MM.1S (cell line): ENCODE measurements around the gene TOP3A.

ENCODE experiments used
- CTCF ChIP-seq: fragments of 300-600 bp; sonication (generic); IDR thresholded peaks from 2 replicates; pipeline ENCODE4 v1.5.1; 2016; ENCODE audit warnings: antibody characterized with exemption, low read length, mixed read lengths
- EZH2 ChIP-seq: fragments of 300-600 bp; sonication (generic); optimal IDR thresholded peaks from 2 replicates; pipeline ENCODE3; 2017; ENCODE audit warnings: low read depth, mild to moderate bottlenecking, antibody characterized with exemption, low read length, mixed read lengths
- EZH2phosphoT487 ChIP-seq: fragments of 300-600 bp; sonication (generic); IDR thresholded peaks from 2 replicates; pipeline ENCODE4 v1.6.1; 2018; ENCODE audit warnings: antibody characterized with exemption, low read length

- no peak for TF ChIP-seq CTCF
- TF ChIP-seq EZH2: no peak
- no peak for TF ChIP-seq EZH2phosphoT487
Measured at GRCh38 chr17:18321309-18321708, 6.5 kb upstream of the TOP3A start.
